Peyer's patch (tissue), 4 donors: ENCODE data around the gene AGTPBP1. TPM values are rescaled to one million over a fixed set of nuclear protein-coding genes. Genes with fewer than 3 reads are reported as not detected.

Source experiments
- DNase-seq, 3 donors: peaks; one replicate each; pipeline ENCODE4 v3.0.0-alpha.2; 2017 to 2019
- H3K27ac ChIP-seq, 4 donors: fragments of 200-600 bp; sonication (generic); one replicate each; pipeline ENCODE4 v1.5.1; 2016 to 2019
- H3K27me3 ChIP-seq, 2 donors: fragments of 200-600 bp; sonication (generic); one replicate each; pipeline ENCODE4 v1.5.1; 2019
- H3K36me3 ChIP-seq, 3 donors: fragments of 200-600 bp; sonication (generic); one replicate each; pipeline ENCODE4 v1.5.1; 2016 to 2019
- H3K4me1 ChIP-seq, 4 donors: fragments of 200-600 bp; sonication (generic); one replicate each; pipeline ENCODE4 v1.5.1; 2016 to 2019
- H3K4me3 ChIP-seq, 4 donors: fragments of 200-600 bp; sonication (generic); 1 replicate in 3 of 4; 2 replicates in 1 of 4; pipeline ENCODE4 v1.5.1; 2016 to 2019; ENCODE audit warnings: mild to moderate bottlenecking in 1 of 4
- H3K9me3 ChIP-seq, 4 donors: fragments of 200-600 bp; sonication (generic); one replicate each; pipeline ENCODE4 v1.5.1; 2016 to 2019; ENCODE audit warnings: mild to moderate bottlenecking in 1 of 4
- CTCF ChIP-seq, 6 experiments: fragments of 450-650 bp in 4 of 6; fragments of 200-600 bp in 2 of 6; sonication (generic) in 1 of 6; IDR thresholded peaks; one replicate each; pipeline ENCODE4 v1.5.1; 2017 to 2019; ENCODE audit warnings: antibody characterized with exemption in 6 of 6, mild to moderate bottlenecking in 3 of 6, moderate library complexity in 1 of 6
- POLR2A ChIP-seq, 2 donors: fragments of 450-650 bp; IDR thresholded peaks; one replicate each; pipeline ENCODE4 v1.5.1; 2017; ENCODE audit warnings: antibody characterized with exemption in 2 of 2, mild to moderate bottlenecking in 2 of 2, moderate library complexity in 2 of 2
- total RNA-seq, 4 donors: library from RNA; depleted of rRNA; stranded (reverse); fragments of >200 nt; gene quantifications; one replicate each; pipeline ENCODE4 v1.1.0, GENCODE V29; 2016

The AGTPBP1 gene
- total RNA-seq, 4 donors from 2014 or later = 9.1 to 42.9 (median 13.0) TPM

- H3K4me1 ChIP-seq = no peaks in the 10 kb centered on the region
Measured at GRCh38 chr9:85658716-85659115, 83.0 kb downstream of the AGTPBP1 start.

DNA sequence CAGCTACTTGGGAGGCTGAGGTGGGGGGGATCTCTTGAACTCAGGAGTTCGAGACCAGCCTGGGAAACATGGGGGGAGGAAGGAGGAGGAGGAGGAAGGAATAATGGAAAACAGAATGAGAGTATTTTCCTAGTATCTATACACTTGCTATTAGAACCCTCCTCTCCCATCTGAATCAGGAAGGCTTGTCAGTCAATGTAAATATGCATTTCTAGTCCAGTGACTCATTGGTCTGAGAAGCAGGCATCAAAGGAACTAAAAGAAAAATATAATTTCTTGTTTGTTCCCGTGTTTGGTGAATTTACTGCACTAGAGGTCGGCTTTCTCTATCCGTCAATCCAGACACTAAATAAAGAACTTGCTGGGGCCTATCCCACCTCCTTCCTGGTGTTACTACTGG lies 88.6 kb downstream of the AGTPBP1 start:
- TF ChIP-seq POLR2A (IDR thresholded peaks at IDR 0.05) = no peak
- TF ChIP-seq CTCF (IDR thresholded peaks at IDR 0.05) = no peak

More at GRCh38 chr9:85658716-85659115, 83.0 kb downstream of the AGTPBP1 start:
- H3K36me3 ChIP-seq = no peaks in the 10 kb centered on the region
- no peaks in the 10 kb centered on the region for H3K9me3 ChIP-seq
- no peak for DNase-seq
- no peaks in the 10 kb centered on the region for H3K27me3 ChIP-seq
- TF ChIP-seq POLR2A (IDR thresholded peaks at IDR 0.05) = no peak
- TF ChIP-seq CTCF (IDR thresholded peaks at IDR 0.05) = no peak
- H3K27ac ChIP-seq = no peak overlapping the region
- no peak overlapping the region for H3K4me3 ChIP-seq

GRCh38 chr9:85647571-85647970 lies 94.2 kb downstream of the AGTPBP1 start:
- Histone ChIP-seq H3K4me3 (no peak overlapping the region), H3K27me3 (no peaks in the 10 kb centered on the region), H3K9me3 (no peaks in the 10 kb centered on the region), H3K4me1 (no peaks in the 10 kb centered on the region), H3K36me3 (peaks cover 0 to under 1% (median 0%) of the 10 kb centered on the region in 3 donors), H3K27ac (no peak overlapping the region)
- TF ChIP-seq POLR2A (IDR thresholded peaks at IDR 0.05) (no peak), CTCF (IDR thresholded peaks at IDR 0.05) (no peak)
- DNase-seq = no peak

More for the DNA sequence above, 88.6 kb downstream of the AGTPBP1 start:
- Histone ChIP-seq H3K9me3 (no peaks in the 10 kb centered on the region), H3K4me3 (no peak overlapping the region), H3K4me1 (no peaks in the 10 kb centered on the region), H3K27ac (no peak overlapping the region), H3K27me3 (no peaks in the 10 kb centered on the region), H3K36me3 (no peaks in the 10 kb centered on the region)
- no peak for DNase-seq

DNA sequence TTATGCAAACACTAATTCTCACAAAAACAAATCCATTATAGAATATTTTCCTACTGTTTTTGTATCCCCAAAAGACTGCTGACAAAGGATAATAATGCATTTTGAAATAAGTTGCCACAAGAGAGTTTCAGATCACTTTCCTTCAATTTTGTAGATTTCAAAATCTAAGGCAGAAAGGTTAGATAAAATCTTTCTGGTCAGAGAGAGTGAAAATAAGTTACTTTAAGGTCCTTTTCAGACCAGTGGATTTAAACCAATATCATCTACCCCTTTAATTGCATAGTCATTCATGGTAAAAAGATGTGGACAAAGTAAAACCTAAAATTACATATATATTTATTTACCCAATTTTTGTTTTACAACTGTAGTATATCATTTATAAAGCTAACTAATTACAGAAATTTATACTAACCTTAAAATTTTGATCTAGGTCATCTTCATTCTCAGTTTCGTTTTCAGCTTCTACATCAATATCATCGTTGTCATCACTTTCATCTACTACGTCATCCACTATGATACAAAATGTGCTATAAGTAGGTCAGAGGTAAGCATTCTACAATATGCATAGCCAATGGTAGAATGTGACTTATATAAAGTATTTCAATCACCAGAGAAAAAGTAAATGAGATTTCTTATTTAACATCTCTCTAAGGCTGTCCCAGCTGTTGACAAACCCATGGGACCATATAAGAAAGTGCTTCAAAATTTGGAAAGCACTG lies 95.7 kb downstream of the AGTPBP1 start:
- Histone ChIP-seq H3K4me3 (no peak overlapping the region), H3K36me3 (peaks cover 0 to 5% (median 0%) of the 10 kb centered on the region in 3 donors), H3K27ac (no peak overlapping the region), H3K4me1 (no peaks in the 10 kb centered on the region), H3K9me3 (no peaks in the 10 kb centered on the region), H3K27me3 (no peaks in the 10 kb centered on the region)
- no peak for DNase-seq
- no peak for TF ChIP-seq CTCF (IDR thresholded peaks at IDR 0.05)
- no peak for TF ChIP-seq POLR2A (IDR thresholded peaks at IDR 0.05)

GRCh38 chr9:85640425-85640824 lies 101.3 kb downstream of the AGTPBP1 start:
- TF ChIP-seq POLR2A (IDR thresholded peaks at IDR 0.05) = no peak
- no peak for TF ChIP-seq CTCF (IDR thresholded peaks at IDR 0.05)
- DNase-seq = no peak
- no peaks in the 10 kb centered on the region for H3K9me3 ChIP-seq
- no peaks in the 10 kb centered on the region for H3K27me3 ChIP-seq
- peaks cover 0 to 5% (median 0%) of the 10 kb centered on the region in 3 donors for H3K36me3 ChIP-seq
- H3K4me3 ChIP-seq = no peak overlapping the region
- H3K4me1 ChIP-seq = no peaks in the 10 kb centered on the region
- H3K27ac ChIP-seq = no peak overlapping the region
